ENCODE data around the gene ATP6V1B1. TPM values are rescaled to one million over a fixed set of nuclear protein-coding genes. Genes with fewer than 3 reads are reported as not detected.

ATP6V1B1 gene
- total and polyA plus RNA-seq, 9 of the 15 experiments (the other 6 are each of a cell fraction or from before 2014, with no cell fraction given): not detected

DNA sequence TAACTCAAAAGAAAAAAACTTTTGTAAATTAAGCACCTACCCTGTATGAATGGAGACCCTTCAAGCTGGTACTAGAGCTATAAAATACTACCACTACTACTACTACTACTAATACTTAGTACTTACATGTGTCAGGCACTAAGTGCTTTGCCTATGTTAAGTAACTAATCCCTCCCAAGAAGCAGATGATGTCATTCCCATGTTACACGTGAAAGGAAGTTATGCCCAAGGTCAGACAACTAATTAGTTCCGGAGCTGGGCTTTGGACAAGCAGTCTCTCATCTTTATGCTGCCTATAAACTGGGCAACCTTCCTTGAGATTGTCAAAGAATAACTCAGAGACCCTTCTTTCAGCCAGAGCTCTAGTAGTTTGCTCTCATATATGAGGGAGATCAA lies 13.9 kb upstream of the ATP6V1B1 start (continued):
- TF ChIP-seq, protein P1, sequence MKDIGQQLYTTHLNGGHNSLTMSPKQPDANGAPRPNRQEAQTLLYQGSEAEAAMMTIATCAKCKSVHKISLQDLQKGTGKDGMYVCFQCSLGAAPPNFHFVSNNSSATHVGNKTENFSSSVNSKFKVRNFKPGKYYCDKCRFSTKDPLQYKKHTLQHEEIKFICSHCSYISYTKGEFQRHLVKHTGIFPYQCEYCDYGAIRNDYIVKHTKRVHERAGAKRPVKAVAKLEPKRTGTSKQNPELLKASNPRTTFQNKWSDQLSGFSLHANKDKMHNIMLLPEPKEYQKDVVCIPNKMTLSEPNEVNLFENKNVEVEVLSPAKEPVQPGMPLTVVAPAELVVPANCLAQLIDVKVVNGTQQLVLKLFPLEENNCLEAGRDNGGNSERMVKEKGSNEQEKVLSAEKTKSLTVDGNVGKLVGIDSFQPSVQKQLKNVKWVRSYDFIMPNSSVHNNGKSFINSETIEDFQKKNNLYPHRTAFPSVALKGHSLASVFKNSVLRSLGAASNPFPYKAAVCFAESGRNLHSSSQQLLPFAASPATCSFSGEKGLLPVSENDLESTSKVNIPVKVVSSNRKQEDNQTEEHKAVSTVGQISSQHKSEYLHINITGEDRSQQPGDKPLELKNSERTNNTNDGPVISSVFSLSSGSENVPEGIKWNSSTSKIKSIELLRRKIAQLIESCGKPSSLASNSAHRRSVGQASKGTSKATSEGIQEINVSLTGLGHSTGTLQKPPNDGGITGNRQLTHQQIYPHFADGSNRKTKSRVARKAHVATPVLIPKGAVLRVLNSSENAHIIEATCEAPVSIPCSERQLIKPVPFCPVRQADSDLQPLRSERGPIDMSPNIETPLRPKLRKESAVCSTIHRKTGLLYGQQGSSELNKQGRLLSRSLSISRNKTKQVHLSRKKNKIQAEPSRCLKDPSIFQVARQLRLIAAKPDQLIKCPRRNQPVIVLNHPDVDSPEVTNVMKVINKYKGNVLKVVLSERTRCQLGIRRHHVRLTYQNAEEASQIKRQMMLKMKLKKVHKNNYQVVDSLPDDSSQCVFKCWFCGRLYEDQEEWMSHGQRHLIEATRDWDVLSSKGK (CRISPR knock-in tag; IDR thresholded peaks at IDR 0.05): no peak
- TF ChIP-seq, protein P2, sequence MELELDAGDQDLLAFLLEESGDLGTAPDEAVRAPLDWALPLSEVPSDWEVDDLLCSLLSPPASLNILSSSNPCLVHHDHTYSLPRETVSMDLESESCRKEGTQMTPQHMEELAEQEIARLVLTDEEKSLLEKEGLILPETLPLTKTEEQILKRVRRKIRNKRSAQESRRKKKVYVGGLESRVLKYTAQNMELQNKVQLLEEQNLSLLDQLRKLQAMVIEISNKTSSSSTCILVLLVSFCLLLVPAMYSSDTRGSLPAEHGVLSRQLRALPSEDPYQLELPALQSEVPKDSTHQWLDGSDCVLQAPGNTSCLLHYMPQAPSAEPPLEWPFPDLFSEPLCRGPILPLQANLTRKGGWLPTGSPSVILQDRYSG (tag; conservative IDR thresholded peaks at IDR 0.05; ENCODE audit: low read depth): no peak
- TF ChIP-seq ZNF561 (CRISPR knock-in tag; conservative IDR thresholded peaks at IDR 0.05): no peak
- no peak for TF ChIP-seq ZNF282 (CRISPR knock-in tag; IDR thresholded peaks at IDR 0.05)
- no peak for TF ChIP-seq DACH1 (IDR thresholded peaks at IDR 0.05; ENCODE audit: partially characterized antibody)
- no peak for TF ChIP-seq U2AF2 (optimal IDR thresholded peaks at IDR 0.05; ENCODE audit: low read depth, low read length)
- TF ChIP-seq NR2C2 (CRISPR knock-in tag; IDR thresholded peaks at IDR 0.05): peak; percentile 31; the same call in 1 of the 2 replicates
- TF ChIP-seq NR2C2 (tag; IDR thresholded peaks at IDR 0.05): peak; percentile 90
- no peak for TF ChIP-seq RBM25 (IDR thresholded peaks at IDR 0.05; ENCODE audit: low read depth, low read length, severe bottlenecking)
- TF ChIP-seq ZC3H4 (CRISPR knock-in tag; IDR thresholded peaks at IDR 0.05; ENCODE audit: borderline replicate concordance): no peak
- TF ChIP-seq ZNF146 (CRISPR knock-in tag; IDR thresholded peaks at IDR 0.05; ENCODE audit: unreplicated experiment): no peak
